ENCODE data around the gene DLG2.

DLG2 gene

DNA sequence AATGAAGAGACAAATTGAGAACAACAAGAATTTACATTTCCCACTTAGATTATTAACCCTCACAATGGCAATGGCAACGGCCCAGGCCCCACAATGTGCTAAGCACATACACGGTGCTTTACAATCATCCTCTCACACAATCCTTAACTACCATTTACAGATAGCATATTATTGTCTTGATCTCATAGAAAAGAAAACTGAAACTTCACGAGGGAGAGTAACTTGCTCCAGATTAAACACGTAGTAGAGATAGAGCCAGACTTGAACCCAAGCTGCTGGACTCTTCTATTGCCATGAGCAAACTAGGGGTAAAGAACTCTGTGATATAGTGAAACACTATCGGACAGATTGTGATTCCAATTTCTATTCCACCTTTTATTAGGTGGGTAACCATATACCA lies 665.1 kb downstream of the DLG2 start:
- no peak for DNase-seq

DNA sequence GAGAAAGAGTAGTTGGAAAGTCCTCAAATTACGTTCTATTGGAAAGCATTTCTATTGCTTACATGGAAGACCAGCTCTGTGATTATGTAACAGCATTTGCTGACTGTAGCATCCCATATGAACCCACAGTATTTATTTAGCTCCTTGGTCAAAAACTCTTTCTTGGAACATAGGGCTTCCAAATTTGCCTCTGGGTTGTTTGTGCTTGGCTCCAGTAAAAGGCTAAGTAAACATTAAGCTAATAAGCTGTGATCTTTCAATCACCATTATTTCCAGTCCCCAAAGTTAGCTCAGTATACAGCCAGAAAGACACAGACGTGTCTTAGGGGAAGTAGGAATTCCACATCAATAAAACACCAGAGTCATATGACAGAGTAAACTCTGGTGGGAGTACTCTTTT lies 668.8 kb downstream of the DLG2 start:
- no peak for DNase-seq

DNA sequence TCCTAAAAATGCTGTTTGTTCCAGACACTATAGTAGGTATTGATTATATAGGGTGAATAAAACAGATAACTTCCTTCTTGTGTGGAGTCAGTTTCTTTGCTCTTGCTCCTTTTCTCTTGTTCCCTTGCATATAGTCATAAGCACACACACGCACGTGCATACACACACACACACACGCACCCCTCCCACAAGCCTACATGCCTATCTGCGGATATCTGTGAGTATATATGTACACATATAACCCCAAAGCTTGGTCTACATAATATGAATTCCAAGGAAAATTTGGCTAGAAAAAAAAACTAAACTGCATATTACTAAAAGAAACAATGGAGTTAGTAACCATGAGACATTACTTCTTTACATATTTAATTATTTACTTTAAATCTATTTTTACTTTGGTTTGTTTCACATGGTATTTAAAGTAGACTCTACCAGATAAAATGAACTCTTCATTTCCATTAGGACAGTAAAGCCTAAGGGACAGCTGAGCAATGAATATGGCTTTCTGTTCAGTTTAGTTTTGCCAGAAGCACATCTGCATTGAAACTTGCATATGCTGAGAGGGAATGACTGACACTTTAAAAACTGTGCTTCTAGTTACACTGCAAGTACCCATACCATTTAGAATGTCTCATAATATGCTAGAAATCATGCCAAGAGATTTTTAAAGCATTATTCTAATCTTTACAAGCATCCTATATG lies 676.4 kb downstream of the DLG2 start:
- DNase-seq, result no peak

DNA sequence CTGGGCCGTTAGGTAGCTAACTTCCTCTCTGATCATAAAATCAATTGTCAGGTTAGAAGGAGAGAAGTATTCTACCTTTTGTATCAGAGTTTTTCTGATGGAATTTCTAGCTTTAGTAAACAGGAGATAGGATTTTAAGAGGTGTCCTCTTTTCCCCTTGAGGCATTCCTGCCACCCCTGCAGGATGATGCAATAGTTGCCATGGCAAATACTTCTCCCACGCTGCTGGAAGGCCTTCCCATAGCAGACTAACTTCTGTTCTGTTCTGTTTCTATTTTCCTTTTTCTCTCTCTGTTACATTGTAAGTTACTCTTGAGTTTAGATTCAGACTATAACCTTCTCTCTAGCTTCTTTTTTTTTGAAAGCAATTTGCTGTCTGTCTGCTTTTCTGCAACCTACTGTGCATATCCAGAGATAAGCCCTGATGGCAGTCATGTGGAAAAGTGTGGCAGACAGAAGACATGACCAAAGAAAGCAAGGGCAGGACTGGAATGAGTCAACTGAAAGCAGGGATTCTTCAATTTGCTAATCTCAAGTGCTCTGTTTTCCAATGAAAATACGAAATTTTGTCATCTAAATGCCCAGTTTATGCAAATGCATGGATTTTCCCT lies 679.1 kb downstream of the DLG2 start:
- no peak for DNase-seq

DNA sequence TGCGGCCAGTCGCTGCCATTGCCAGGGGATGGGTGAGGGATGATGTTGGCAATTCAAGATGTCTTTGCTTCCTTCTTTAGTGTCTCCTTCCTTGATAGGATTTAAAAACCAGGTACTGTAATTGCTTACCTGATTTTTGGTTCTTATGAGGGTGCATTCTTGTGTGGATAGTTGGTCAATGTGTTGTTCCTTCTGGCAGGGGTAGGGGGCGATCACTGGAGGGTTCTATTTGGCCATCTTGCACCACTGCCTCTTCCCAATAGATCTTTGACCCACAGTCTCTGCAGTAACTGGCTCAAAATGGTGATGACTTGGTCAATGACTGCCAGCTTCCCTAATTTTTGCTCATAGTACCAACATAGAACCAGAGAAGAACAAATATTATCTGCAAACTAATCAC lies 680.1 kb downstream of the DLG2 start:
- no peak for DNase-seq

DNA sequence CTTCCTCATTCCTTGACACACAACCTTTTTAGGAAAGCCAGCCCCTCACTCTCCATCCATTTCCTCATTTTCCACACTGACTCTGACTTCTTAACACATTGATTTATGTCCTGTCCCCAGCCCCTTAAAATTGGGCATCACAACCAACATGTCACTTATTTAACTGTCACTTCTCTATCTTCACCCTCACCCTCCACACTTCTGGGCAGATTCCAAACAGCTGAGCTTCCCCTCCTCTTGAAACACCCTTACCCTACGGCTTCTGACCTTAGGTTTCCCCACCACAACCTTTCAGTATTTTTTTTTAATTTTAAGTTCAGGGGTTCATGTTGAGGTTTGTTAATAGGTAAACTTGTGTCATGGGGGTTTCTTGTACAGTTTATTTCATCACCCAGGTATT lies 696.3 kb downstream of the DLG2 start:
- peak; percentile 94 for DNase-seq

DNA sequence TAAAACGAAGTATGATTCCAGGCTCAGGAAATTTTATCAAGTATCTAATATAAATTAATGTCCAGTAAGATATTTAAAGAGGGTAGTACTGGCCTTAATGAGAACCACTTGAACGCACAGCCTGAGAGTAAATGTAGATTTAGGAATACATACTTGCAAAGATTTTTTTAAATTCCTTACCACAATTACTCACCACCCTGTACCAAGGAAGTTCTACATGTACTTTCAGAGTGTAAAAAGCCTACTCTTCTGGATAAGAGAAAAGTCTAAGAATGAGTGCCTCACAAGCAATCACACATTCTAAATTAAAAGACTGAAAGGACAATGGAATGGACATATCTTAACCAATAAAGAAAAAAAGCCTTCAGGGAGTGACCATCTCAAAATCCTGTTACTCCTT lies 697.4 kb downstream of the DLG2 start:
- DNase-seq, result no peak

DNA sequence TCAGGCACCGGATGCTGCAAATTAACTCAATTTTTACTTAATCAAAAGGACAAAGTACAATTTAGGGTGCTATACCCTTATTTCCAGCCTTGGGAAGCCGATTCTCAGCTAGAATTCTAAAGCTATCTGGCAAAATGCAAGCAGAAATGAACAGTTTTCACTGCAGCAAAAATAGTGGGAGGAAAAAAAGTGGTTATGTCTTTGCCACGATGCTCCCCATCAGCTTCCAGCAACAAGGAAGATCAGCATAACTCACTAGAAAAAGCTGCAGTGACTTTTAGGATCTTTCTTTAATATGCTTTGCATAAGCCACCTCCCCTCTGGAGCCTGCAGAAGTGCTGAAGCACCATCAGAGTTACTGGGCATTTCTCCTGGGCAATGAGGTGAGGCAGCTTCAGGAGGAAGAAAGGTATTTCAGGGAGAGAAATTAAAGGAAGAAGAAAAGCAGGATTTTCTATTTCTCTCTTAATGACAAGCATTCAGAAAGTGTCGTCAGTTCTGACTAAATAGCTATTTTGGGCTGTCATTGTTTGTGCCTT lies 702.9 kb downstream of the DLG2 start:
- DNase-seq, result no peak

DNA sequence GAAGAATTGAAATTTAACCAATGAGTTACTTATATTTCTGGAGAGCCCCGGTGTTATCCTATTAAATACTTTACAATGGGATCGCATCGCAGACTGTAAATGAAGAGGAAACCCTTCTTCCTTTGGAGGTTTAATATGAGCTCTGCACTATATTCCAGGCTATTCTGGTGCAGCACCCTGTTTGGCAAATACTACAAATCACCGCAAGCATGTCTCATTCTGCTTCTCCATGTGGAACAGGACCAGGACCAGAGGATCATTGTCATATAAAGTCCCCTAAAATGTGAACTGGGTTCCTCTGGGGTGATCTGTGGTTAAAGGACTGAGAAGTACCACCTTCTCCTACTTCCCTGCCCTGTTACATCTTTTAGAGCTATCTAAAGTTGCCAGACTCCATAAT lies 703.7 kb downstream of the DLG2 start:
- no peak for DNase-seq

DNA sequence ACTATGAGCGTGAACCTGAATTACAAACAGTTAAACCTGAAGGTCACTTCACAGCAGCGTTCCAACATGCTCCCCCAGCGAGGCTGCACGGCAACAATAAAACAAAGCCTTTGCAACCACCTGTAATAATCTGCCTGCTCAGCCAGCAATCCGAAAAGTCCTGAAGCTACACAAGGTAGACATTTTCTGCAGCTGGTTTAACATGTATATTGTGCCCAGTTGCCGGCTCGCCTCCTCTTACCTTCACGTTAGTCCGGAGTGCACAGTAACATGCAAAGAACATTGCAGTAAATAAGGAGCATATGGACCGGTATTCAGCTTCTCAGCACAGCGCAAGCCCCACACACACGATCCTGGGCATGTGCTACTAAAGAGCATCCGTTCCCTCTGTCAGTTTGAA lies 704.3 kb downstream of the DLG2 start:
- DNase-seq, result no peak

DNA sequence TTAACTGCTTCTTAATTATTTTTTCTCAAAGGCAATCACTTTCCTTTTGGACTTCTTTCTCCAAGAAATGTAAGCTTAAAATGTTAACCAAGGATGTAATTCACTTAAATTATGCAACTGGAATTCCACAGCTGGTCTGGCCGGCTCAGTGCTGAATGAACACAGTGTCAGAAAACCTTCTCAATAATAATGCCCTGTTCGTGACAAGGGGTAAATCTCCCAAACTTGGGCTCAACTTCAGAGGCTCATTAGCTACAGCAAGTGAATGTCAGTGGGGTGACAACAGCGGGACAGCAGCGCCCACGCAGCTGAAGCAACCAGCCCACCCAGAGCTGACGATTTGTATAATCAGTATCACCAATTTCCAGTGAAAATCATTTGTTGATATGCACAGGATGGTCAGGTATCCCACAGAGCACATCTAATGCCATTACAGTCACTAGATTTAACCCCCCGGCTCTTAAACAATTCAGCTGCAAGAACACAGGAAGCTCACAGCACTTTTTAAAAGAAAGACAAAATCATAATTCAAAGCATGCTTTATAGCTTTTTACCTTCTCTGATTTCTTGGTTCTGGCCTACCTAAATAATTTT lies 704.8 kb downstream of the DLG2 start:
- DNase-seq, result no peak

DNA sequence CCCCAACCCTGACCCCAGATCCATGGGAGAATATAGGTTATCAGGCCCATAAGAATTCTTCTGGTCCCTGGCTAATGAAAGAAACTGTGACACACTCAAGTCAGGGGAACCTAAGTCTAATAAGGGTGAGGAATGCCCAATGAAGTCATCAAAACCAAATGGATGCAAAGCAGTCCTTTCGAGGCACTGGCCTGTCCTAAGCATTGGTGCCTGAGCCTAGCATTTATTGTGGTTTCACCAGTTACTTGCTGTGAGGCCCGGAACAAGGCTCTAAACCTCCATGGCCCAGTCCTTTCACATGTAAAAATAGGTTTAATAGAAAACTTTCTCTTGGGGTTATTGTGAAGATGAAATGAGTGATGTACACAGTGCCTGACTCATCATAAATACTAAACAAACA lies 712.6 kb downstream of the DLG2 start:
- DNase-seq, result no peak

DNA sequence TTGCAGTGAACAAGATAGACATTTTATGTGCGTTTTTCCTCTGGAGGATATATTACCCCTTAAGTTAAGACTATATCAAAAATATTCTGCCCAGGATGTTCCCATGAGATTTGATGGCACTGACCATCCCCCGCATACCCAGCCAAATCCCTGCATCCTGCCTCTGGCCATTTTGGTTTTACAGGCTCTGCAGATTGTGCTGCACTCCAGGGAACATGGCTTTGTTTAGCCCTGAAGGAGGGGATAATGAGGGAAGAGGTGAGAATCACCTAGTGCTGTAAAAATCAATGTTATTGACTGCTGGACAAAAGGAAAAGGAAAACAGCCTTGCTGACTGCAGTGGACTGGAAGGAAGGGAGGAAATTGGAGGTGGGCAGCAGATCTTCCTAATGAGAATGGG lies 717.4 kb downstream of the DLG2 start:
- no peak for DNase-seq

DNA sequence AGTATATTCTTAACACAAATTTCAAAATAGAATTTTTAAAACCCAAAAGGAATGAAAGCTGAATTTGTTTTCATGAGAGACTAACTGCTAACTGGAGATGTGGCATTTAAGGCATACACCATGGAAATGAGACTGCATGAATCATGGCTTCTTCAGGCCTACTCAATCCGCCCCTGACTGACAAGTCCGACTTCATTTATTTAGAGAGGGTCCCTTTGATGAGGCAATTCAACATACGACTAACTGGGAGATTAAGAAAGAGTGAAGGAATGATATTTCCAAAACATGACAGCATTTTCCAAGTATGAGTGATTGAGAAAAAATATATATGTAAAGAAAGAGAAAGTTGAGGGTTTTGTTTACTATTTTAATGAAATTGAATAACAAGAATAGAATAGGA lies 720.1 kb downstream of the DLG2 start:
- no peak for DNase-seq

DNA sequence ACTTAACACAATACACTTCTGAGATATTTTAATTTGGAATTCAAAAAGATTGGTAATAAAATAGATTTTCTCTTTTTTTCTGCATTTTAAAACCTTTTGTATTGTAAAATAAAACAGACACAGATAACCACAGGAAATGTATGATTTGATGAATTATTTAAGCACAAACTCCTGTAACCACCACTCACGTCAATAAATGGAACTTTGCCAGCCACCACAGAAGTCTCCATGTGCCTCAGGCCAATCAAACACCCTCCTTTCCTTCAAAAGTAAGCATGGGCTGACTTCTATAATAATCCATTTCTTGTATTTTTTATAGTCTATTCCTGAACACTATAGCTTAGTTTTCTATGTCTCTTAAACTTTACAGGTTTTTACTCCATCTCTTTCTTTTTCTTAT lies 721.7 kb downstream of the DLG2 start:
- DNase-seq, result no peak

DNA sequence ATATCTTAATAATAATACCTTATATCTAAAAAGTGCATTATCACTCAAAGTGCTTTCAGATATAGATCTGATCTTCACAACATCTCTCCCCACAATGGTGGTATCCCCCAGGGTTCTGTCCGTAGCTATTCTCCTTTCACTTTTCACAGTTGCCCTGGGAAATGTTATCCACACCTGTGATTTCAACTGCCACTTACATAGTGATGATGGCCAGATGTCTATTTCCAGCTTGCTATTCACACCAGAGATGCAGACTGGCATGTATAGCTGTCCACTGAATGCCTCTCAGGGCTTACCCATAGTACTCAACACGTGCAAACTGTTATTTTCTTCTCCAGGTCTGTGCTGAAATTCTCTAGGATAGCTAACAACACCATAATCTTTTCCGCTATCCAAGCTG lies 724.7 kb downstream of the DLG2 start:
- no peak for DNase-seq

DNA sequence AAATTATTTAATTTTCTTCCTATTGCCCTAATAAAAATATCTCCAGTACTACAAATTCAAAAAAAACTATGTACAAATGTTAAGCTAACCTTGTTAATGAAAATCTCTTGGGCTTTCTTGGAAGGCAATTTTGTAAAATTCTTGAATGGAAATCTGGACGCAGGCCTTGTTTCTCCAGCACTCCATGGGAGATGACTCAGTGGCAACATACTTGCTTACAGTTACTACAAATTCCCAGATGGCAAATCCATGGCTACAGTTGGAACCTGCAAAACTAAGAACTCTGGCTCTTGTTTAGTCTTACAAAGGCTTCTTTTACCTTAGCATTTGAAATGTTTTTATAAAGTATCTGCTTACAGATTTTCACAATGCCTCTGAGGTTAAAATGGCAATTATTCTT lies 725.2 kb downstream of the DLG2 start:
- no peak for DNase-seq

DNA sequence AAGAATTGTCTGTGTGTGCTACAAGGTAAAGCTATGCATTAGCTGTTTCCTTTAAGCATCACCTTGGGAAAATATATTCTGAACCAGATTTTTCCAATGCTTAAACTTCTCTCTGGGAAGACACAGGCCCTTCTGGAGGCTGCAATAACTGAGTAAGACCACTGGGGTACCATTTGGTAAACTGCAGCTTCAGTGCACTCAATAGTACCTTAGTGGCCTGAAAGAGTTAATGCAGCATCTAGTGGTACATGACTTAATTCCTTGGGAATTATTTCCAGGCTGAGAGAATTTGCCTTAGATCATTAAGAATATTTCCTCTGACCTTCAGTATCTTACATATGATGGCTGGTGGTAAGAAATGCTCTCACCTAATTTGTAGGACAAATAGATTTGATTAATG lies 727.4 kb downstream of the DLG2 start:
- no peak for DNase-seq

DNA sequence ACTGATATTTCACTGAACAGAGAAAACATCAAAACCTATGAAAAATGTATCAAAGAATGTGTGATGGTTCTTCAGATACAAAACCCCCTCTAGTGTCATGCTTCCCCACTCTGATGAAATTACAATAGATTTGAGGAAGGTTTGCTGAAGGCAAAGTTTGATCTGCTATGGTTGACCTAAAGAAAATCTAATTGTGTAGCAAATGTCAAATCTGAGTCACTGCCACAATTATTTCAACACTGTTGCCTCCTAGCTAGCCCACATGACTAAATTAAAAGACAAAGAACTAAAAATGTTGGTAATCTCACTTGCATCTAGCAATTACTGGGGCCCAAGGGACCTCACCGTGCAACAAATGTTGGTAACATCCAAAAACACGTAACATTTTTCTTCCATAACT lies 728.0 kb downstream of the DLG2 start:
- peak; percentile 11 for DNase-seq

DNA sequence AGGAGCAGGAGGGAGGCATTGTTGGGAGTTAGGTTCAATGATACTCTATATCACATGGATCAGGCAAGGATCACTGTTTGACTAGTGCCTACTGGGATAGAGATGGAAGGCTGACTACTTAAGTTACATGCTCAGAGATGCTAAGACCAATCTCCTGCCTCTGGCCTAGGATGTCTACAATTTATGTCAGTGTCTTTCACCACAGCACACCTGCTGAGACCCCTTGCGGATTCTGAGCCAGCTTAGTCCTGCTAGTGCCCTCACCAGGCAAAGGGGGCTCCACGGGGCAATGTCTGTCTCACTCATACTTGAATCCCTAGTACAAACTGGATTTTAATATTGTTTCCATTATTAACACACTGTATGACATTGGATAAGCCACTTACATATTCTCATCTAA lies 732.5 kb downstream of the DLG2 start:
- no peak for DNase-seq

DNA sequence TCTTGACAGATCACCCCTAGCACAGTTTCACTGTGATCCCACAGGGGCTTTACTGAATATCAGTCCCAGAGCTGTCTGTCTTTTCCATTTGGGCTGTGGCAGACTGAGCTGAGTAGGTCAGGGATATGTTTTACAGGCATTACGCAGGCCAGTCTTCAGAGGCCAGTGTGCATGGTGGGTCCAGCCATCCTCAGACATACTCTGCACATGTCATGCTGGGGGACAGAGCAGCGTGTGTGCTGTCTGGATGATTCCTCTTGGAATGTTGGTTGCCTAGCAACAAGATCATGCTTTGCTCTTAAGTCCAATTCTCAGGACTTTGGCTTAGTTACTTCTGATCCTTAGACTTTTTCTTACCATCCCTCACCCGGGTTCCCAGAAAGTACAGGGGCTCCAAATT lies 736.5 kb downstream of the DLG2 start:
- DNase-seq, result no peak

DNA sequence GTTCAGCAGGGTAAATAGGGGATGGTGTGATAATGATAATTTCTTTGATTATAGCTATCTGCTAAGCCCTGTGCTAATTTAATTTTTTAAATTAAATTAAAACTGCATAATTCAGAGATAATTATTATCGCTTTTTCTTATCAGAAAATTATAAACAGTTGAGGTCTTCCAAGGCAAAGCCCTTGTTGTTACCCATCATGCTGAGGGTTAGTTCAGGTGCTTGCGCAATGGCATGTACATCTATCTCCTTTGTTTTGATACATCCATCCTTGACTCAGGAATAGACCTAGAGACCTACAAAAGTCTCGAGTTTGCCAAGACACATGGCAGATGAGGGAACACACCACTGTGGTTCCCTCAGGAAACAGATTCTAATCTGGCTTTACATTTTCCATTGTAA lies 737.6 kb downstream of the DLG2 start:
- no peak for DNase-seq

DNA sequence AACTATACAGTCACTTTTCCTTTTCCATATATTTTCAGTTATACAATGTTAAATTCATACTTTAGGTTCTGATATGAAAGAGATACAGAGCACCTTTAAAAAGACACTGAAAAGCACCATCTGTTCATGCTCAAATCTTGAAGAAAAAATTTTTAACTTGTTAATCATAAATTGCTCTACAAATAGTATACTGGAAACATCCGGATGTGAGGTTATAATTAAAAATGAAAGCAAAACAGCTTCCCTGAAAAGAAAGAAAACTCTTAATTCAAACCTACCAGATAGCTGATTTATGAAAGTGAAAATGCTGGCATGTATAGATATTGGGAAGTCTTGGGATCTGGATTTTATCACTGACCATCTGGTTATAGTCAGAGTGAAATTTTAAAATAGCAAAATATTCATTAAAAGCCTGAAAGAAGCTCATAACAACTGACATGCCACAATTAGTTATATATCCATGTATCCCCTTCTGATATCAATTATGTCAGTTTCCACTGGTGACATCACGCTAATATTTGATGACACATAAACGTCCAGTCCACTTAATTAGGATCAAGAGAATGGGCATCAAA lies 740.0 kb downstream of the DLG2 start:
- DNase-seq, result no peak

DNA sequence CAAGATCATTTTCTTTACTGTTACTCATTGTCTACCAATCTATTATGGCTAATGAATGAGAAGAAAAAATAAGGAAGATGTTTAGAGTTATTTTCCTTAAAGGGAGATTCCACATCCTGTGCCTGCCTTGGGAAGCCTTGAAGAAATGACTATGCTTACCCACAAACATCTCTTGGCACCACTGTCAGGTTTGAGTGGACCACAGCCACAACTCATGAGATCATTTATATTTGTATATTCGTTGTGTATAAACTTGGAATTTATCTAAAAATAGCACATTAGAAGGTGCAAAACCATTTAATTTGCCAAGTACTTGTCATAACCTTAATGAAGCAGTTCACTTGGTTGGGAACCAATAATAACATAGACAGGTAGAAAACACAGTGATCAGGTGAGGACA lies 740.8 kb downstream of the DLG2 start:
- no peak for DNase-seq

Data from MV-4-11 (cell line).